CD4-positive, CD25-positive, alpha-beta regulatory T cell (primary cell): Measurements from ENCODE around the gene PLXND1. TPM values are rescaled to one million over a fixed set of nuclear protein-coding genes. Genes with fewer than 3 reads are reported as not detected.
"Not testable (repeated sequence)": the region's sequence is repeated elsewhere in the genome, so short reads cannot be mapped to it uniquely, and the experiment has no call there.

ENCODE experiments used
- ATAC-seq, 2 donors: fragments of 150-1000 bp; cut with Tn5 transposase; one replicate each; pipeline ENCODE4 v1.10.0; 2021; ENCODE audit warnings: low read depth in 2 of 2, moderate number of reproducible peaks in 2 of 2, moderate library complexity in 1 of 2
- DNase-seq, 3 donors: peaks; one replicate each; pipeline versions ENCODE4 v3.0.0 to v3.0.0-alpha.2; 2012 to 2022; ENCODE audit warnings: mixed read lengths in 1 of 3
- H3K27ac ChIP-seq: one replicate; pipeline ENCODE4 v1.7.0; 2013; ENCODE audit warnings: mild to moderate bottlenecking, low read length; ENCODE audit not compliant: insufficient read depth, poor library complexity, severe bottlenecking
- H3K27me3 ChIP-seq: one replicate; pipeline ENCODE4 v1.7.0; 2013; ENCODE audit warnings: low read length; ENCODE audit not compliant: control insufficient read depth, insufficient read depth
- H3K36me3 ChIP-seq: one replicate; pipeline ENCODE4 v1.7.0; 2013; ENCODE audit warnings: mild to moderate bottlenecking, low read length, moderate library complexity; ENCODE audit not compliant: control insufficient read depth, insufficient read depth
- H3K4me1 ChIP-seq: 2 replicates; pipeline ENCODE4 v1.7.0; 2013; ENCODE audit warnings: mild to moderate bottlenecking, low read length; ENCODE audit not compliant: insufficient read depth, control insufficient read depth, poor library complexity, severe bottlenecking
- H3K4me3 ChIP-seq: one replicate; pipeline ENCODE4 v1.7.0; 2013; ENCODE audit warnings: low read depth, mild to moderate bottlenecking, low read length, moderate library complexity
- H3K9me3 ChIP-seq, 2 experiments: 1 replicate in 1 of 2; 2 replicates in 1 of 2; pipeline ENCODE4 v1.7.0; 2013; ENCODE audit warnings: low read length in 2 of 2, mild to moderate bottlenecking in 1 of 2, moderate library complexity in 1 of 2; ENCODE audit not compliant: control insufficient read depth in 2 of 2
- H3K27ac Mint-ChIP-seq, 3 donors: one replicate each; pipeline ENCODE4 v1.8.0; 2020 to 2022; ENCODE audit warnings: mild to moderate bottlenecking in 3 of 3, mixed read lengths in 3 of 3, moderate library complexity in 2 of 3
- H3K27me3 Mint-ChIP-seq: one replicate; pipeline ENCODE4 v1.8.0; 2022; ENCODE audit warnings: mild to moderate bottlenecking, mixed read lengths
- H3K36me3 Mint-ChIP-seq: one replicate; pipeline ENCODE4 v1.8.0; 2020; ENCODE audit warnings: mixed read lengths
- H3K4me1 Mint-ChIP-seq, 4 donors: one replicate each; pipeline ENCODE4 v1.8.0; 2020 to 2022; ENCODE audit warnings: mixed read lengths in 4 of 4, mild to moderate bottlenecking in 1 of 4
- H3K4me3 Mint-ChIP-seq, 4 donors: one replicate each; pipeline ENCODE4 v1.8.0; 2020 to 2022; ENCODE audit warnings: mild to moderate bottlenecking in 4 of 4, mixed read lengths in 4 of 4, moderate library complexity in 3 of 4
- H3K9me3 Mint-ChIP-seq, 7 donors: one replicate each; pipeline ENCODE4 v1.8.0; 2020 to 2022; ENCODE audit warnings: mixed read lengths in 7 of 7, mild to moderate bottlenecking in 3 of 7, moderate library complexity in 2 of 7
- polyA plus RNA-seq, 4 donors: library from polyadenylated mRNA; unstranded; fragments of 300-500 nt; fragmentation: Illumina TruSeq; gene quantifications; one replicate each; pipeline ENCODE4 v1.2.3, GENCODE V29; 2021
- total RNA-seq: library from RNA; stranded (reverse); gene quantifications from one replicate; pipeline ENCODE4 v1.2.3, GENCODE V29; 2022

PLXND1 gene
- total and polyA plus RNA-seq, 5 donors from 2014 or later, result 0.48 to 11.3 (median 0.83) TPM; not detected in 1

DNA sequence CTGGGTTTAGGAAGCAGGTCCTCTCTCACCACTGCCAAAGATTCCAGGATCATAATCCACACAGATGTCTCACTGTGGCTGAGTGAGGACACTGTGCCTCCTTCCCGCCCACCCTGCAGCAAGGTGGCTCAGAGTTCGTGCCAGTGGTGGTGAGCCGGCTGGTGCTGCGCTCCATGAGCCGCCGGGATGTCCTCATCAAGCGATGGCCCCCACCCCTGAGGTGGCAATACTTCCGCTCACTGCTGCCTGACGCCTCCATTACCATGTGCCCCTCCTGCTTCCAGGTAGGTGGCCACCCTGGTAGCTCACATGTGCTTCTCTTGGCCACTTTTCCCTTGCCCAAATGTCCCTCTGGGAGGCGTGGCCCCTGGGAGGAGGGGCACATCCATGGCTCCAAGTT is 87.0 kb downstream of the PLXND1 start:
- Mint-ChIP-seq H3K36me3 (peaks cover 15% of the 10 kb centered on the region), H3K4me3 (no peak overlapping the region), H3K4me1 (no peaks in the 10 kb centered on the region), H3K27me3 (no peaks in the 10 kb centered on the region), H3K27ac (no peak overlapping the region), H3K9me3 (no peaks in the 10 kb centered on the region)
- H3K4me1 ChIP-seq, result no peaks in the 10 kb centered on the region
- DNase-seq (no peak), ATAC-seq (no peak)
- H3K4me3 ChIP-seq, result no peak overlapping the region
- H3K27me3 ChIP-seq, result no peaks in the 10 kb centered on the region
- no peaks in the 10 kb centered on the region for H3K36me3 ChIP-seq
- no peaks in the 10 kb centered on the region for H3K9me3 ChIP-seq
- H3K27ac ChIP-seq, result no peak overlapping the region

- H3K27ac Mint-ChIP-seq, result no peak overlapping the region
- H3K27ac ChIP-seq, result no peak overlapping the region
- H3K4me3 Mint-ChIP-seq, result no peak overlapping the region
- DNase-seq, result no peak
- no peak for ATAC-seq
- H3K27me3 ChIP-seq, result no peaks in the 10 kb centered on the region
- H3K4me1 Mint-ChIP-seq, result no peaks in the 10 kb centered on the region
- no peak overlapping the region for H3K4me3 ChIP-seq
- H3K27me3 Mint-ChIP-seq, result no peaks in the 10 kb centered on the region
- no peaks in the 10 kb centered on the region for H3K9me3 ChIP-seq
- no peaks in the 10 kb centered on the region for H3K36me3 ChIP-seq
- H3K9me3 Mint-ChIP-seq, result no peaks in the 10 kb centered on the region
- H3K4me1 ChIP-seq, result no peaks in the 10 kb centered on the region
- peaks cover 15% of the 10 kb centered on the region for H3K36me3 Mint-ChIP-seq
Observed at GRCh38 chr3:129518581-129518980, 87.9 kb downstream of the PLXND1 start.

DNA sequence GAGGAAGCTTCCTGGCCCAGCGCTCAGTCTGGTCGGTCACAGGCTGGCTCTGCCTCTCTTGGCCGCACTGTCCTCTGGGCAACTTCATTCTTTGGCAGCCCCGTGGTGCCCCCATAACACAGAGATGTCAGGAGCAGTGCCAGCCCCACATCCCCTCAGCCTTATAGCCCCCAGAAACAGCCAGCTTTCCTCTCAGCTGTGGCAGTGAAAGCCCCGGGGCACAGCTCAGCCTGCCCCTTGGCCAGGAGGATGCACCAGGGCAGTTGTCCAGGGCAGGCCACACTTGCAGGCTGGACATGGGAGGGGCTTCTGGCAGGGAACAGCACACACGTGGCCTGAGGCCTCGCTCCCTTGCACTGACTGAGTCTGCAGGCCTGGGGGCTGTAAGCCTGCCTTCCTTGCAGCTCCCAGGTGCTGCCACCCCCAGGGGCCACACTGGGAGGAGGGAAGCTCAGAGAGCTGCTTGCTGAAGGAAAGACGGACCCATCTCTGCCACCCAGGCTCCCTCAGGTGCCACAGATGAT is 88.4 kb downstream of the PLXND1 start:
- no peak for ATAC-seq
- DNase-seq, result no peak
- Mint-ChIP-seq H3K9me3 (no peaks in the 10 kb centered on the region), H3K4me3 (no peak overlapping the region), H3K4me1 (no peaks in the 10 kb centered on the region), H3K27ac (no peak overlapping the region), H3K36me3 (peaks cover 19% of the 10 kb centered on the region), H3K27me3 (no peaks in the 10 kb centered on the region)
- Histone ChIP-seq H3K4me3 (no peak overlapping the region), H3K27ac (no peak overlapping the region), H3K36me3 (no peaks in the 10 kb centered on the region), H3K27me3 (no peaks in the 10 kb centered on the region), H3K4me1 (no peaks in the 10 kb centered on the region), H3K9me3 (no peaks in the 10 kb centered on the region)

- ATAC-seq, result no peak
Observed at GRCh38 chr3:129517516-129517915, 89.0 kb downstream of the PLXND1 start.

GRCh38 chr3:129515821-129516432 is 90.5 kb downstream of the PLXND1 start:
- not testable (repeated sequence) for H3K27ac ChIP-seq, H3K9me3 ChIP-seq, H3K36me3 ChIP-seq, H3K27me3 Mint-ChIP-seq, H3K27me3 ChIP-seq, H3K4me1 Mint-ChIP-seq, H3K4me3 ChIP-seq, ATAC-seq, H3K4me1 ChIP-seq, H3K9me3 Mint-ChIP-seq, H3K4me3 Mint-ChIP-seq, DNase-seq
- peak overlapping the region in 2 of 3 donors; percentile 50 to 62 for H3K27ac Mint-ChIP-seq
- peaks cover 33% of the 10 kb centered on the region for H3K36me3 Mint-ChIP-seq

More at GRCh38 chr3:129517516-129517915, 89.0 kb downstream of the PLXND1 start:
- no peak overlapping the region for H3K4me3 ChIP-seq
- no peak for DNase-seq
- no peak overlapping the region for H3K27ac ChIP-seq
- Mint-ChIP-seq H3K4me1 (peaks cover 0 to 2% (median 0%) of the 10 kb centered on the region in 4 donors), H3K27ac (peak overlapping the region in 1 of 3 donors; percentile 81), H3K9me3 (no peaks in the 10 kb centered on the region), H3K4me3 (no peak overlapping the region), H3K27me3 (no peaks in the 10 kb centered on the region), H3K36me3 (peaks cover 22% of the 10 kb centered on the region)
- no peaks in the 10 kb centered on the region for H3K27me3 ChIP-seq
- no peaks in the 10 kb centered on the region for H3K4me1 ChIP-seq
- no peaks in the 10 kb centered on the region for H3K9me3 ChIP-seq
- H3K36me3 ChIP-seq, result peaks cover 2% of the 10 kb centered on the region

- H3K27ac Mint-ChIP-seq, H3K4me1 Mint-ChIP-seq, H3K27ac ChIP-seq, H3K27me3 ChIP-seq, H3K36me3 ChIP-seq, ATAC-seq, H3K27me3 Mint-ChIP-seq, H3K9me3 Mint-ChIP-seq, H3K9me3 ChIP-seq, H3K4me1 ChIP-seq, H3K4me3 ChIP-seq, DNase-seq, H3K4me3 Mint-ChIP-seq: not testable (repeated sequence)
- H3K36me3 Mint-ChIP-seq, result peaks cover 33% of the 10 kb centered on the region
Observed at GRCh38 chr3:129515108-129515820, 91.2 kb downstream of the PLXND1 start.

GRCh38 chr3:129514563-129514962 is 91.9 kb downstream of the PLXND1 start:
- peaks cover 33% of the 10 kb centered on the region for H3K36me3 Mint-ChIP-seq
- Histone ChIP-seq H3K4me3 (no peak overlapping the region), H3K36me3 (peaks cover 2% of the 10 kb centered on the region), H3K27me3 (no peaks in the 10 kb centered on the region), H3K9me3 (no peaks in the 10 kb centered on the region), H3K27ac (no peak overlapping the region), H3K4me1 (no peaks in the 10 kb centered on the region)
- no peaks in the 10 kb centered on the region for H3K27me3 Mint-ChIP-seq
- H3K27ac Mint-ChIP-seq, result no peak overlapping the region
- H3K9me3 Mint-ChIP-seq, result no peaks in the 10 kb centered on the region
- no peak for ATAC-seq
- DNase-seq, result no peak
- H3K4me3 Mint-ChIP-seq, result no peak overlapping the region
- peaks cover 0 to 4% (median 0%) of the 10 kb centered on the region in 4 donors for H3K4me1 Mint-ChIP-seq

- H3K4me3 ChIP-seq, result no peak overlapping the region
- Mint-ChIP-seq H3K4me3 (no peak overlapping the region), H3K4me1 (peaks cover 0 to 4% (median 0%) of the 10 kb centered on the region in 4 donors), H3K36me3 (peaks cover 33% of the 10 kb centered on the region), H3K27ac (no peak overlapping the region), H3K9me3 (no peaks in the 10 kb centered on the region), H3K27me3 (no peaks in the 10 kb centered on the region)
- H3K9me3 ChIP-seq, result no peaks in the 10 kb centered on the region
- no peak for DNase-seq
- H3K27me3 ChIP-seq, result no peaks in the 10 kb centered on the region
- peaks cover 2% of the 10 kb centered on the region for H3K36me3 ChIP-seq
- H3K4me1 ChIP-seq, result no peaks in the 10 kb centered on the region
- no peak overlapping the region for H3K27ac ChIP-seq
- ATAC-seq, result no peak
Observed at GRCh38 chr3:129514110-129514509, 92.4 kb downstream of the PLXND1 start.
